NCI-H460 (cell line): ENCODE results near the gene MUC6. TPM values are rescaled to one million over a fixed set of nuclear protein-coding genes. Genes with fewer than 3 reads are reported as not detected.
A peak's percentile ranks its signal among the peaks of the same experiment; 100 is the strongest.

Experiments used
- DNase-seq: peaks from one replicate; pipeline ENCODE4 v3.0.0-alpha.2; 2016; ENCODE audit warnings: low read depth; ENCODE audit errors: extremely low read depth
- total RNA-seq: library from RNA; depleted of rRNA; stranded (reverse); fragments of >200 nt; shearing (Covaris generic); gene quantifications from 2 replicates; pipeline ENCODE4 v1.2.3, GENCODE V29; 2014

Gene MUC6
- total RNA-seq, 1 experiment from 2014 or later, result not detected

GRCh38 chr11:1053121-1053901 lies 16.8 kb upstream of the MUC6 start:
- DNase-seq, result no peak

GRCh38 chr11:1052133-1053011 lies 15.9 kb upstream of the MUC6 start:
- no peak for DNase-seq

DNA sequence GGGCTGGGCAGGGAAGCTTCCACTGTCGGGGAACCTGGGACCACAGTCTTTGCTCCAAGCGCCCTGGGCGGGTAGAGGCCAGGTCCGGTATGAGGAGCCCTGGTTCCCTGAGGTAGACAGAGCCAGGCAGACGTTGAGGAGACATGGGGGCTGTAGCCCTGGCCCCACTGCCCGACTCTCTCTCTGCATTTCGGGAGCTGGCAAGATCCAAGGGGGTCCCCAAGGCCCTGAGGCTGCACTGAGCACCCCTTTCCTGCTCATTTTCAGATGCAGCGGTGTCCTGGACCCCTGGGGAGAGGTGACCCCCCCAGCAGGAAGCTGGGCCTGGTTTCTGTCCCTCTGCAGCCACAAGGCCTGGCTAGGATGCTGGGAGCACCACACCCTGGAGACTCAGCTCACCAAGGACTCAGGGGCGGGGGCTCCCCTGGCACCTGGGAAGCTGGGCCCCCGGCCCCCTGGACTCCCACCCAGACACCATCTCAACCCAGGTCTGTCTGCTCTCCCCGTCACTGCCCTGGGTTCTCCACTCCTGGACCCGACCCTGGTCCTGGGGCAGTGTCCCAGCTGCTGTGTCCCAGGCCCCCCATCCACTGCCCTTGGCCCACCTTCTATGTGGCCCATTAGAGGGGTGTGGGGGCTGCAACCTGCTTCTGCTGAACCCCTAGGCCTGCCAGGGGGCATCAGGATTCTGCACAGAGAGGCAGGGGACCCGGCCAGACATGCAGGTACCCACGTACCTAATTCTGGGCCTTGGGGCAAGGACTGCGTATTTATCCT lies 15.0 kb upstream of the MUC6 start:
- DNase-seq, result no peak

DNA sequence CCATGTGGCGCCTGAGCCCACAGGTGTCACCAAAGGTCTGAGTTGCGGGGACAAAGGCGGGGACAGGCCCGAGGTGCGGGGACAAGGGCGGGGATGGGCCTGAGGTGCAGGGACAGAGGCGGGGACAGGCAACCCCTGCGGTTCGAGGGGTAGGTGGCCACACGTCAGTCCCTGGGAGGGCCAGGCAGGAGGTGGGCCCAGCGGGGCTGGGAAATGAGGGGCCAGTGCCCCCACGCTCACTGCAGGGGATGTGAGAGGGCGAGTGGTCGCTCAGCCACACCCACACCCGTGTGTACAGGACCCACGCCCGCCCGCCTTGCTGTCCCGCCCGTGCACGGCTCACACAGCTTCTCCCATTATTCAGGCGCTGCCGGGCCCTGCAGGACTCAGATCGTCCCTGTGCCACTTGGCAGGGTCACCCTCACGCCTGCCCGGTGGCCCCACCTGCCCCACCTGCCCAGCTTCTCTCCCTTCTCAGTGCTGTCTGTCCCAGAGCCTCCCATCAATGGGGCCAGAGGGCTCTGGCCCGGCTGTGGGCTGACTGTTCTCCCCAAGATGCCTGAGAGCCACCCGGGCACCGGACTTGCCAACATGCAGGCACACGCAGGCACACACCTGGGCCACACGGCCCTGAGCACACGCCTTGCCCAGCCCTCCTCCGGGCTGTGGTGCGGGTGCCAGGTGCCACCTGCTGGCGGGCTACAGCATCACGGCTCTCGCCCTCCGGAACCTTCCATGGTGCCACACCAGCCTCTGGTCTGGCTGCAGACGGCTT lies 14.2 kb upstream of the MUC6 start:
- peak; percentile 51 for DNase-seq

DNA sequence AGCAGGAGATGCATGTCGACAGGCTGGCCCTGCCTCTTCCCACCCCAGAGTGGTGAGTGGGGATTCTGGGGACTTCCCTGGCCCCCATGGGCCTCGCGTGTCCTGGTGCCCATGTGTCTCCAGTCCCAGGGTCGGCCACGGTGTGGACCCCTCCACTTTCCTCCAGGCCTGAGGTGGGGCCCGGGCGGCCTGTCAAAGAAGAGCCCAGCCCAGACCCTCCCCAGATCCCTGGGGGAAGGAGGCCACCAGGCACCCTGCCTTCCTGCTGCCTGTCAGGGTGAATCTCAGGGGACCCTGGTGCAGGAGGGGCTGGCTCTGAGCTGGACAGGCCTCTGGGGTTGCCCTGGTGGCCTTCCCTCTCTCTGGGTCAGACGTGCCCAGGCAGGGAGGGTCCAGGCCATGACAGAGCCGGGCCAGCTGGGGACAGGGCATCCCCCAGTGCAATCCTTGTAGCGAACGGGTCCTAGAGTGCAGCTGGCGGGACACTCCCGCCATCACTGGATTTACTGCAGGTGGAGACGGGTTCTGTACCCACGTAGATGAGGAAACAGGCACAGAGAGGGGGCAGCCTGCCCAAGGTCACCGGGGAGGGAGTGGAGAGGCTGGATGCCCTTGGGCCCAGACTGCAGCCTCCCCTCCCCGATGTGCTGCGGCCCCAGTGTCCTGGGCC lies 13.5 kb upstream of the MUC6 start:
- DNase-seq, result no peak

DNA sequence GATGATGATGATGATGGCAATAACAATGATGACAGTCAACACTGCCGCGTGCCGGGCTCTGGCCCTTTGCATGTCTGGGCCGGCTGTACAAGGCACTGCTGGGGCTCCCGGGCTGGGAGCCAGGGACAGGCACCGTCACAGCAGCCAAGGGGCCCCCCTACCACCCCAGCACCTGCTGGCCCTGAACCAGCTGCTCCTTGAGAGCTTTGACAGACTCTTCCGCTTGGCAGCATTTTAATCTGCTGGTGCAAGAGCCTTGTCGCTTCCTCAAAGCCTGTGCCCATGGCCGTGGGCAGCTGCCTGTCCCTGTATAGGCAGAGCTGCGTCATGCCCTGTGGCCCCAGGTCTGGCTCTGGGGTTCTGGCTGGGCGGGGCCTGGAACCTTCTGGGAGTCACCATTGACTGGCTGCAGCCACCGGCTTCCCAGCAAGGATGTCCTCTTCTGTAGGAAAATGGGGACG lies 12.9 kb upstream of the MUC6 start:
- DNase-seq, result no peak

GRCh38 chr11:1049071-1049405 lies 12.5 kb upstream of the MUC6 start:
- no peak for DNase-seq

DNA sequence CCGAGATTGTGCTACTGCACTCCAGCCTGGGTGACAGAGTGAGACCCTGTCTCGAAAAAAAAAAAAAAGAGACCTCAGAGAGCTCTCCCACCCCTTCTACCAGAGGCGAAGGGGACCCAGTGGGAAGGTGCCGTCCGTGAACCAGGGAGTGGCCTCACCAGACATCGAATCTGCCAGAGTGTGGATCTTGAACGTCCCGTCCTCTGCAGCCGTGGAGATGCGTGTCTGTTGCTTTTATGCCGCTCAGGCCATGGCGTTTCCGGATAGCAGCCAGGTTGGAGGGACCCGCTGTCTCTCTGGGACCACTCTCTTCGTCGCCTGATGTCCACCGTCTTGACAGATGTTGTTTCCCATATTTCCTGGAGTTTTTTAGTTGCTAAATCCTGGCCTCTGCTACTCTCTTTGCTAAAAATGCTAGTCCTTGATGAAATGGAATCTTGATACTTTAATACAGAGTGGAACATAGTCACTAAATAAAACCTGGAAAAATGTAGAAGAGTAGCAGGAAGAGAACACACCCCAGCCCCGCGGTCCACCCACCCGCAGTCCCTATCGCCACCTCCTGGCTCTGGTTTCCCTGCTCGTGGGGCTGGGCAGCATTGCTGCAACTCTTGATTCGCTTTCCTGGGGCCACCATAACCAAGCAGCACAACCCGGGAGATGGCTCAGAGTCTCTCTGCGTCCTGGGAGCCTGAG lies 12.0 kb upstream of the MUC6 start:
- no peak for DNase-seq

- DNase-seq, result no peak
Measured at GRCh38 chr11:1047595-1048156, 11.2 kb upstream of the MUC6 start.

- DNase-seq, result no peak
Measured at GRCh38 chr11:1044160-1044559, 7.6 kb upstream of the MUC6 start.

DNA sequence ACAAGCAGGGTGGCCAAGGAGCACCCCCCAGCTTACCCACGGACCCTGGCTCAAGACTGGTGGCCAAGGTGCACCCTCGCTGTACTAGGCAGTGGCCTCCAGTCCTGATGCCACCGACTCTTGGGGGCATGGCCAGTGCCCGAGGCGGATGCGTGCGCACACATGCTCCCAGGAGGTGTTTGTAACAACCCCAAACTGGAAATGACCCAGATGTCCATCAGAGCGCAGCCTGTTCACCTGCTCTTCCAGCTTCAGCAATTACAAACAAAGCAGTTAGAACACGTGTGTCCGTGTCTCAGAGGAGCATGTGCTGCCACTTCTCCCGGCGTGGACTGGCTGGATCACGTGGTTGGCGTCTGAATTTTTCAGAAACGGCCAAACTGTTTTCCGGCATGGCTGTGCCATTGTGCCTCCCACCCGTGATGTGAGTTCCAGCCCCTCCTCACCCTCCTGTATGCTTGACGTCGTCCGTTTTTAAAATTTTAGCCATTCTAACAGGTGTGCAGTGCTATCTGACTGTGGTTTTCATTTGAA lies 7.1 kb upstream of the MUC6 start:
- no peak for DNase-seq

- DNase-seq, result no peak
Measured at GRCh38 chr11:1042626-1043562, 6.4 kb upstream of the MUC6 start.

DNA sequence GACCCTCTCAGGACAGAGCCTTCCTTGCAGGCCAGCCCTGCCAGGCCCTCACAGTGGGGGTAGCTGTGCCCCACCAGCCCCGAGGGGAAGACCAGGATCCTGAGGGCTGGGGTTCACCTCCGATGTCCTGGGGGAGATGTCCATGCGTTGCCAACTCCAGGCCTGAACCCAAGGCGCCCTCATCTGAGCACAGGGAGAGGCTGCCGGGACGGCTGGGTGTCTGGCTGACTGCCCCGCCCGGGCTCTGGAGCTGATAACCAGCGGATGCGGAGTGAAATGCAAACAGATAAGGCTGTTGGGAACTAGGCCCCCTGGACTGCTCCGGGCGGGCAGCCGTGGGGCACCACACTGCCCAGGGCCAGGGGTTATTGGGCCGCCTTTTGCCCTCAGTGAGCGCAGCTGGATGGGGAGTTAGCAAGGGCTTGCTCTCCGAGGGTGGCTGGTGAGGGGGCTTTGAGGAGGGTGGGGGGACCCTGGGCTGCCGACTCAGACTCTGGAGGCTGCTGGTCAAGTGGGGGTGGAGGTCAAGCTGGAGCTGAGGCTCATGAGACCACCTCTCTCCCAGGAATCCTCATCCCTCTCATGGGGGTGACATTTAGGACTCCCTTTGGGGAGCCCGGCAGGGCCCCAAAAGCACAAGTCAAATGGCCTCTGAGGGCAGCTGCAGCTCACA lies 5.6 kb upstream of the MUC6 start:
- no peak for DNase-seq

DNA sequence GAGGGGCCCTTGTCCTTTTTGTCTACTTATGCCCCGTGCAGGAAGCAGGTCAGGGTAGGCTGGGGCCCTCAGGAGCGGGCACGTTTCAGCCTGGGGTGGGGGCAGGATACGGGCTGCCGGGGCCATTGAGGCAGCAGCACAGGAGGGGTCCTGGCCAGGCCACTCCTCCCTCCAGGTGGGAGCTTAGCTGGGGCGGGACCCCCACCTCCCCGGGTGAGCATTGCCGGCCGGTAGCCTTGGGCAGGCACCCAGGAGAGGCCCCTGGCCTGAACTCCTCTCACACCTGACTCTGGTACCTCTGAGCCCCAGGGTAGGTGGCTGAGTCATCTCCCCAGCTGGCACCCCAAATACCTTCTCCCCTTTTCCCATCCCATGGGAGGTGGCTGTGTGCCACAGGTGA lies 5.0 kb upstream of the MUC6 start:
- DNase-seq, result no peak

DNA sequence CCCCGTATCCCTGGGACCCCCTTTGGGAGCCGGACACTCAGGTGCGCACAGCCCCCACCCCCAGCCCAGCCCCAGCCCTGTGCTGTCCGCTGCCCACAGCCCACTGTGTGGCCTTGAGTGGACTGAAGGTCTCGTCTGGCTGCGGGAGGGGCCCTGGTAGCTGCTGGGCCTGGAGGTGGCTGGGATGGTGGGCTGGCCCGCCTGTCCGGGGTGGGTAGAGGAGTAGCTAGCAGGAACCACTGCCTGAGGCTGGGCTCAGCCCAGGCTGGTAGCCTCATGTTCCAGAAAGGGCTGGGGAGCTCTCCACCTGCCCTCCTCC lies 4.6 kb upstream of the MUC6 start:
- no peak for DNase-seq

DNA sequence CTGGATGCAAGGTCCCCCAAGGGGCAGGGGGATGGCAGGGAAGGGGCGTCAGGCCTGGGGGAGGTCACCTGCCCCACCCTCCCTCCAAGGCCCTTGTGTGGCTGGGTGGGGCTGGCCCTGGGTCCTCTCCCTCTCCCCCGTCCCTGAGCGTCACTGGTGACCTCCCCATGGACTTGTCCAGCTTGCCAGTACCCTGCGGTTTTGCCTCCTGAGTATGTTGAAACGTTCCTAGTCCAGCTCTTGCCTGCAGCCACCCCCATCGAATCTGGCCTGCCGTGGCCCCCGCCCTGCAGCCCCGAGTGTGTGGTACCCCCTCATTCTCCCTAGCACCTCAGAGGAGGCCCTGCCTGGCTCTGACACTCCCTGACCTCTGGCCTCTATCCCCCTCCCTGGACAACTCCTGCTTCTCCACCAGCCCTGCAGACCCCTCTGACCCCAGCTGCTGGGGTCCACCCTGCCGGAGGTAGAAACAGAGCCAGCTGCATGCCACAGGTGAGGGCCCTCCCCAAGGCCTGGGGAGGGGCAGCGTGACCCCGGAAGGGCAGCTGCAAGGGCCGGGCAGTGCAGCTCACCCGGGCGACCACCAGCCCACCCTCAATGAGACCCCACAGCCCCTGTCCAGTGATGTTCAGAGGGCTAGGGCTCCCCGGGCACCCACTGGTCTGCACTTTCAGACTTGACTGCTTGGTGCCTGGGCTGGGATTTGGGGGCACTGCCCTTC lies 4.1 kb upstream of the MUC6 start:
- no peak for DNase-seq
